ENCODE data around the gene LRRC15.

Gene LRRC15

GRCh38 chr3:194369522-194370279 is at the start of gene LRRC15:
Gene LRRC15 (minus strand): TSS chr3:194369743. CDS start chr3:194361043, 8,700 bp downstream.
- no peak for DNase-seq

- no peak for DNase-seq
Measured at GRCh38 chr3:194418671-194419070, 49.1 kb upstream of the LRRC15 start.

DNA sequence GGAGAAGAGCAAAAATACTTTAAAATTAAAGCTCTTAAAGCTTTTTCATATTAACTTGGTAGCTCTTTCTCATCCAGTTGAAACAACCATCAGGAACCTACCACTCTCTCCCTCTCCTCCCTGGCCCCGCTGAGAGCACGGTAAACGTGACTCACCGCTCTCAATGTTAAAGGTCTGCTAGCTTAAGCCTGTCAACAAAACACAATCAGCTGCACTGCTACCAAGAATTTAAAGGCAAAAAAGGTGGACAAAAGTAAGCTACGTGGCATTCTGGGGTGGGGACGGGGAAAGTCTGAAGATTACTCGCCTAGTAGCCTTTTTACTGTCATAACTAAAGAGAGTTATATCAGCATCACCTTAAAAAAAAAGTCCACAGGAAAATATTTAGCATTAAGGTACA is 37.9 kb upstream of the LRRC15 start:
- DNase-seq = peak; percentile 16

DNA sequence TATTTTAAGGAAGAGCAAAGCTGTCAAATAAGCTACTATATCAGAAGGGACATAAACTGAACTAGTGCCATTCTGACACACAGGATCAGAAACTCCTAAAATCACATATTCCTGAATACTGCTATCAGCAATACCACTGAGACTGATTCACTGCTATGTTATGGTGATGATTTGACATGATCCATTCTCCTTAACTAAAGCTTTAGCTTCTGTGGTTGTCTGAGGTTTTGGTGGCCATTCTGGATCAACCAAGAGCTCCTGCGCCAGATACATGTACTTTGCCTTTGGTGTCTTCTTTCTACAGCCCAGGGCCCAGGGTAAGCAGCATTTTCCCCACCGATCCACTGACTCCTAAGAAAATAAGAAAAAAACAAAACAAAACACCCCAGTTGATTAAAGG is 36.2 kb upstream of the LRRC15 start:
- no peak for DNase-seq

- DNase-seq = peak; percentile 39
Measured at GRCh38 chr3:194404365-194405140, 35.0 kb upstream of the LRRC15 start.

GRCh38 chr3:194401868-194402329 is 32.4 kb upstream of the LRRC15 start:
- DNase-seq = no peak

DNA sequence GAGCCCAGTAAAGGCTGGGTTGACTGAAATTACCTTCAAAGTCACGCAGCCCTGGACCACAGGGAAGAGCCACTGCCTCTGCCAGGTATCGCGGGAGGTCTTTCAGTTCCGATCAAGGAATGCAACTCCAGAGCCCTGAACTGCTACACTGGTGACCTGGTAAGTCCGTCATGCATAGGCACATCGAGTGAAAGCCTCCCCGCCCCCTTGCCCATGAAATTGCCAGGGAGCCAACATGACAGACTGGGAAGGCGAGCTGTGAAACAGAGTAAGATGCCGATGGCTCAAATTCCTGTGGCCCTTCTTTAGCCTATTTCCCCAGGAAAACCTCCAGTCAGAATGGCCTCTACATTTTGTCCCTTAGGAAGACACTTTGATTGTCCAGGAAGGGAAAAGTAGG is 31.8 kb upstream of the LRRC15 start:
- DNase-seq = no peak

GRCh38 chr3:194399874-194400411 is 30.4 kb upstream of the LRRC15 start:
- no peak for DNase-seq

DNA sequence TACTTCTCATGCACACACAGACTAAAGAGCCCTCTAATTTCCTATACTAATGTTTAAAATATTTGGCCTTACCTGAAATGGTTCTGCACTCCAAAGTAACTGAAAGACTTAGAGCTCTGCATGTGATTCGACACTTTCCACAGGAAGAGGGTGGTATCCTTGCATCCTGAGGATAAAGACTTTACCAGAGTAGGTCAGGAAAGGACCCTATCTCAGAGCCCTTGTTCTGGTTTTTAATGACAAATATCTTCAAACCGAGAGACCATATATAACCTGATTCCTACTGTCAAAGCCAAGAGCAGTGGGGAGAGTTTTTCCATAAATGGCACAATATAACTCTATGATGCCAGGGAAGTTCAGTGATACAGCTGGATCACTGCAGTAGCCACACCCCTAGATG is 29.6 kb upstream of the LRRC15 start, which contains the start of gene GP5:
GP5 (minus strand) TSS at position 101 of the 400 bp plus-strand sequence. CDS start 984 bp downstream, outside the sequence.
- no peak for DNase-seq

DNA sequence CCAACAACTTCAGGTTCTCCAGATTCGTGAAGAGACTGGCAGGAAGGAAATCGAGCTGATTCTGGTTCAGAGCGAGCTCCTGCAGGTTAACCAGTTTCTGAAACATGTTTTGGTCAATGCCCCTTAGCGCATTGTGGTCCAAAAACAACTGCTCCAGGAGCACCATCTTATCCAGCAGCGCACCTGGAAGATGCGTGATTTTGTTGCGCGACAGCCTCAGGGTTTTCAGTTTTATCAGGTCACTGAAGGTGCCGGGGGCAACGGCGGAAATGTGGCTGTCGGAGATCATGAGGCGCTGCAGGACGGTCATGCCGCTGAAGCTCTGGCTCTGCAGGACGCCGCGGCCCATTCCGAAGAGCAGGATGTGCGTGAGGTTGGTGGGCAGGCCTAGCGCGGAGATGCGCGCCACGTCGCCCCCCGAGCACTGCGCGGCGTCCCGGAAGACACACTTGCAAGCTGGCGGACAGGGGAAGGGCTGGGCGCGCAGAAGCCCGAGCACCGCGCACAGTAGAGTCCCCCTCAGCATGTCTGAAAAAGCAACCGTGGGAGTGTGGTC is 28.3 kb upstream of the LRRC15 start:
- peak; percentile 46 for DNase-seq

GRCh38 chr3:194396859-194397756 is 27.6 kb upstream of the LRRC15 start:
- peak; percentile 55 for DNase-seq

DNA sequence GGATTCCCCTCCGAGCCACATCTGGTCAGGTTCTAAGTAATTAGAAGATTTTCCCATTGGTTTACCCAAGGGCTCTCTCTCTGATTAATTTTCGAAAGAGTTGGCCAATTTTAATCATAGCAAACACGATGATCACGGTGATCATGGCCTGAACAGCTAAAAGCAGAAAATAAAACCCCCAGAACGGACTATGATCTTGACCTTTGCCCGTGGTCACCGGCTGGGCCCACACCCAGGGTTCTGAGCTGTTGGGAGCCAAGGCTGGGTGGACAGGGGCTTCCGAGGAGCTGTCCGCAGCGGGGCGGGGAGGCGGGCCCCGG is 27.0 kb upstream of the LRRC15 start:
- DNase-seq = no peak

- DNase-seq = peak; percentile 74
Measured at GRCh38 chr3:194395778-194396538, 26.4 kb upstream of the LRRC15 start.

DNA sequence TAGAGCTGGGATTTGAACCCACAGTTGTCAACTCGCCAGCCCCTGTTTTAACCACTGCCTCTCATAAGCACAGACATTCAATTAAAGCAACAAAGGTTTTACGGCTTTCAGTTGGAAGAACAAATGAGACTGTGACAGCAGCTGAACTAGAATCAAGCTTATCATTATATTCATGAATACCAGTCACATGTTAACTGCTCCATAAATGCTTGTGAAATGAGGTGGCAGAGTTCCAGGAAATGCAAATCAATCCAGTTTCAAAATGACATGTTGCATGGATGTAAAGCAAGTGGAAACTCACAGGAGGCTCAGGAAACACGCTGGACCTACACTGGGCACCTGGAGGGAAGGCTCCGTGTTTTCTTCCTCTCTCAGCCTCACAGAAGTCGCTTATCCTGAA is 25.7 kb upstream of the LRRC15 start:
- DNase-seq = no peak

- no peak for DNase-seq
Measured at GRCh38 chr3:194392576-194392975, 23.0 kb upstream of the LRRC15 start.

DNA sequence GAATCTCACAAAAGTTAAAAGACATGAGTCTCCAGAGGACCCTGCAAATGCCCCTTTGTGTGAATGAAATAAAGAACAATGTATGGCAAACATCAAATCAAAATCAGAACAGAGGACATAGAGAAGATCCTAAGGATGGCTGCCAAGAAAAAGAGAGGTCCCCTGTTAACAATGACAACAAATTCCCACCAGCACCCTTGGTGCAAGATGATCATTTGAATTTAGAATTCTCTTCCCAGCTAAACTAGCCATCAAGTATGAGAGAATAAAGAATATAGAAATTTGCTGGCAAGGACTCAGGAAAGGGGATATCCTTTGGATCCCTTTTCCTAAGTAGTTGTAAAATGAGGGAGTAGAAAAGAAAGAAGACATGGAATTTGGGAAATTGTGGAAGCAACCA is 21.3 kb upstream of the LRRC15 start:
- no peak for DNase-seq

GRCh38 chr3:194389269-194389668 is 19.7 kb upstream of the LRRC15 start:
- no peak for DNase-seq

DNA sequence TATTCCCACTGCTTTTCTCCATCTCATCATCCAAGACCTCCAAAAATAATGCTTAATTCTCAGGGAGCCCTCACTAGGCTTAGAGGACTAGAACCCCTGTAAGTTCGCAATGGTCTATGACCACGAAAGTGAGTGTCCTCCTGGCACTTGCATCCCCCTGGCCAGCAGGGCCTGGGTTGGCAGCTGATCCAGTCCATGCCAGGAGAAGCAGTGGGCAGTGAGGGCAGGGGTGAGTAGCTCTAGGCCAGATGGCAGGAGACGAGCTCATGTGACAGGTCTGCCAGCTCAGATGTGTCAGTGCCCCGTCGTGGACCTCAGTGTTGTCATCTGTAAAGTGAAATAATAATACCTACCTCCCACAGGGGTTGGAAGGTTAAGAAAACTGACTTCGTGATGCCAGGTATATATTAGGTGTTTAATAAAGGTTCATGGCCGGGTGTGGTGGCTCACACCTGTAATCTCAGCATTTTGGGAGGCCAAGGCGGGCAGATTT is 18.4 kb upstream of the LRRC15 start:
- DNase-seq = no peak

GRCh38 chr3:194387276-194387675 is 17.7 kb upstream of the LRRC15 start:
- DNase-seq = no peak

- no peak for DNase-seq
Measured at GRCh38 chr3:194386648-194387047, 17.1 kb upstream of the LRRC15 start.

- DNase-seq = no peak
Measured at GRCh38 chr3:194386066-194386465, 16.5 kb upstream of the LRRC15 start.

Measured in stimulated activated CD4-positive, alpha-beta T cell treated with anti-CD3 and anti-CD28 coated beads, Interleukin-15, amount 100 ng/mL, for 24 hours (primary cell).